Aorta (tissue), 5 donors: ENCODE measurements around the gene PLEKHB1. TPM values are rescaled to one million over a fixed set of nuclear protein-coding genes. Genes with fewer than 3 reads are reported as not detected.

Source experiments
- ATAC-seq: fragments of 200-7000 bp; cut with Tn5 transposase; one replicate; pipeline ENCODE4 v1.9.1; 2022; ENCODE audit warnings: moderate library complexity; ENCODE audit not compliant: low FRiP score
- DNase-seq, 2 donors: peaks; one replicate each; pipeline ENCODE4 v3.0.0-alpha.2; 2020
- H3K27ac ChIP-seq, 2 donors: one replicate each; pipeline ENCODE4 v1.5.1; 2013; ENCODE audit warnings: low read length in 2 of 2, mild to moderate bottlenecking in 2 of 2, moderate library complexity in 2 of 2, control low read depth in 1 of 2, inconsistent platforms in 1 of 2, low read depth in 1 of 2
- H3K27me3 ChIP-seq, 2 donors: one replicate each; pipeline ENCODE4 v1.6.1; 2013; ENCODE audit warnings: control low read depth in 1 of 2, low read length in 1 of 2, mild to moderate bottlenecking in 1 of 2, moderate library complexity in 1 of 2; ENCODE audit not compliant: insufficient read depth in 2 of 2, control insufficient read depth in 1 of 2
- H3K36me3 ChIP-seq, 2 donors: one replicate each; pipeline ENCODE4 v1.6.1; 2013; ENCODE audit warnings: control low read depth in 1 of 2, low read length in 1 of 2, mild to moderate bottlenecking in 1 of 2; ENCODE audit not compliant: insufficient read depth in 2 of 2, control insufficient read depth in 1 of 2
- H3K4me1 ChIP-seq, 2 donors: one replicate each; pipeline ENCODE4 v1.6.1; 2013; ENCODE audit warnings: low read length in 2 of 2, control low read depth in 1 of 2, mild to moderate bottlenecking in 1 of 2, moderate library complexity in 1 of 2; ENCODE audit not compliant: insufficient read depth in 2 of 2, control insufficient read depth in 1 of 2
- H3K4me3 ChIP-seq, 2 donors: one replicate each; pipeline ENCODE4 v1.5.1; 2013; ENCODE audit warnings: low read length in 2 of 2, control low read depth in 1 of 2, mild to moderate bottlenecking in 1 of 2
- H3K9me3 ChIP-seq: one replicate; pipeline ENCODE4 v1.6.1; 2013; ENCODE audit warnings: mild to moderate bottlenecking, low read length; ENCODE audit not compliant: control insufficient read depth
- WGBS, 2 donors: extraction: QIAGEN DNeasy Blood & Tissue Kit; methylation state at CpG; one replicate each; pipeline ENCODE4 v1.1.7; 2013; 5-methylcytosine and 5-hydroxymethylcytosine counted together
- intact Hi-C, 2 donors: fragments of 100-400 bp; cut with DNase I; formaldehyde crosslinking; loops; one replicate each; pipeline versions ENCODE4 v1.14.2 to v1.15.0; 2022
- polyA plus RNA-seq, 2 donors: library from polyadenylated mRNA; stranded (reverse); fragments of 200-250 nt; gene quantifications; one replicate each; pipeline ENCODE4 v1.2.3, GENCODE V29; 2013
- total RNA-seq, 2 donors: library from RNA; stranded (reverse); fragmentation: NEBNext Ultra II Directional; extraction: Animal tissue kit (Norgen Biotek cat#: 25700); gene quantifications; one replicate each; pipeline ENCODE4 v1.2.1, GENCODE V29; 2021
- donor health status: healthy with polysubstance abuse.
- donor health status: Bipolar disorder and iron deficiency.
- donor health status: DM: no; HTN: no; CAD: no.
- donor health status: DM: no; HTN: no; CAD: no.
- donor health status: DM: yes; HTN: yes; CAD: no.

PLEKHB1 gene
- total and polyA plus RNA-seq, 4 donors, result 3.3 to 14.1 (median 7.0) TPM

- Histone ChIP-seq H3K4me1 (no peaks in the 10 kb centered on the region), H3K4me3 (no peak overlapping the region), H3K27me3 (no peaks in the 10 kb centered on the region), H3K27ac (no peak overlapping the region), H3K36me3 (no peaks in the 10 kb centered on the region), H3K9me3 (no peaks in the 10 kb centered on the region)
- 63 to 81% methylated on average over 8 of the region's 8 CpGs for WGBS, 2 donors
- DNase-seq (no peak), ATAC-seq (no peak)
- intact Hi-C loops, result no loop called here
Measured at GRCh38 chr11:73652046-73652730, 5.8 kb downstream of the PLEKHB1 start.

GRCh38 chr11:73652856-73653559 lies 6.6 kb downstream of the PLEKHB1 start:
- no peak overlapping the region for H3K27ac ChIP-seq
- intact Hi-C loops, result no loop called here
- H3K9me3 ChIP-seq, result no peaks in the 10 kb centered on the region
- DNase-seq (no peak), ATAC-seq (no peak)
- no peak overlapping the region for H3K4me3 ChIP-seq
- WGBS, 2 donors, result 95 to 98% methylated on average over 6 of the region's 6 CpGs
- no peaks in the 10 kb centered on the region for H3K4me1 ChIP-seq
- H3K36me3 ChIP-seq, result no peaks in the 10 kb centered on the region
- H3K27me3 ChIP-seq, result no peaks in the 10 kb centered on the region

DNA sequence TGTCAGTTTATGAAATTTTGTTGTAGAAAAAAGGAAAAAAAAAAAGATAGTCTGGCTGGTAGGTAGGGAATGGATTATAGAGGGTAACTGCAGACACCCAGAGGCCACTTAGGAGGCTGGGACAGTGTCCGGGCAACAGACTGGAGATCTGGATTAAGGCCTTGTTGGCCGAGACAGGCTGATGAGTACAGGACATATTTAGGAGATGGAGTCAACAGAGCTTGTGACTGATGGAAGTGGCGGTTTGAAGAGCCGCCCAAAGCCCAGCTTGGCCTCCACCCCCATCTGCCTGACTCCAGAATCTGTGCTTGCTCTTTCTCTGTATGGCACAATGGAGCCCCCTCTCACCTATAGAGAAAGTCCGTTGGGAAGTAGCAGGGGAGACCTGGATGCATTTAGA lies 7.6 kb downstream of the PLEKHB1 start:
- Histone ChIP-seq H3K27me3 (no peaks in the 10 kb centered on the region), H3K9me3 (no peaks in the 10 kb centered on the region), H3K27ac (no peak overlapping the region), H3K4me1 (no peaks in the 10 kb centered on the region), H3K4me3 (no peak overlapping the region), H3K36me3 (no peaks in the 10 kb centered on the region)
- WGBS, 2 donors, result 91 to 93% methylated on average over 5 of the region's 5 CpGs
- ATAC-seq (no peak), DNase-seq (no peak)
- intact Hi-C loops, result no loop called here

- H3K27me3 ChIP-seq, result no peaks in the 10 kb centered on the region
- DNase-seq (no peak), ATAC-seq (no peak)
- intact Hi-C loops, result no loop called here
- no peaks in the 10 kb centered on the region for H3K36me3 ChIP-seq
- 92% methylated on average over 7 of the region's 7 CpGs for WGBS, 2 donors
- no peak overlapping the region for H3K27ac ChIP-seq
- H3K9me3 ChIP-seq, result no peaks in the 10 kb centered on the region
- H3K4me3 ChIP-seq, result no peak overlapping the region
- no peaks in the 10 kb centered on the region for H3K4me1 ChIP-seq
Measured at GRCh38 chr11:73654482-73655021, 8.2 kb downstream of the PLEKHB1 start.

- ATAC-seq (no peak), DNase-seq (no peak)
- Histone ChIP-seq H3K9me3 (no peaks in the 10 kb centered on the region), H3K27me3 (no peaks in the 10 kb centered on the region), H3K4me3 (no peak overlapping the region), H3K36me3 (no peaks in the 10 kb centered on the region), H3K4me1 (no peaks in the 10 kb centered on the region), H3K27ac (no peak overlapping the region)
- intact Hi-C loops, result no loop called here
- WGBS, 2 donors, result 93 to 94% methylated on average over 8 of the region's 8 CpGs
Measured at GRCh38 chr11:73655686-73656085, 9.3 kb downstream of the PLEKHB1 start.

- no peak overlapping the region for H3K27ac ChIP-seq
- H3K4me1 ChIP-seq, result no peaks in the 10 kb centered on the region
- ATAC-seq (no peak), DNase-seq (no peak)
- H3K27me3 ChIP-seq, result no peaks in the 10 kb centered on the region
- H3K9me3 ChIP-seq, result no peaks in the 10 kb centered on the region
- no peak overlapping the region for H3K4me3 ChIP-seq
- intact Hi-C loops, result no loop called here
- WGBS, 2 donors, result 63 to 76% methylated on average over 3 of the region's 3 CpGs
- no peaks in the 10 kb centered on the region for H3K36me3 ChIP-seq
Measured at GRCh38 chr11:73656985-73657384, 10.6 kb downstream of the PLEKHB1 start.

DNA sequence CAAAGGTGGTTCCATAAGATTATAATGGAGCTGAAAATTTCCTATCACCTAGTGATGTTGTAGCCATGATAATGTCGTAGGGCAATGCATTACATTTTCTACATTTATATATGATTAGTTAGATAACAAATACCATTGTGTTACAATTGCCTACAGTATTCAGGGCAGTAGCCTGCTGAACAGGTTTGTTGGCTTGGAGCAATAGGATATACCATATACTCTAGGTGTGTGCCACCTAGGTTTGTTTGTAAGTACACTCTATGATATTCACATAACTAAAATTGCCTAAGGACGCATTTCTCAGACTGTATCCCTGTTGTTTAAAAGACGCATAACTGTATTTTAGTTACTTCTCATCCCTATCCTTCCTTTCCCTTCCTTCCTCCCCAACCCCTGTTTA lies 13.6 kb downstream of the PLEKHB1 start:
- intact Hi-C loops, result loop anchor here (2.0 to 10.0 kb wide), 4 partner anchors 33 to 365 kb away; no protein-coding TSS in a partner anchor
- ATAC-seq, result no peak
- H3K4me3 ChIP-seq, result no peak overlapping the region
- no peaks in the 10 kb centered on the region for H3K4me1 ChIP-seq
- no peaks in the 10 kb centered on the region for H3K9me3 ChIP-seq
- DNase-seq, result no peak
- no peaks in the 10 kb centered on the region for H3K27me3 ChIP-seq
- no peak overlapping the region for H3K27ac ChIP-seq
- no peaks in the 10 kb centered on the region for H3K36me3 ChIP-seq
- 94 to 96% methylated on average over 3 of the region's 3 CpGs for WGBS, 2 donors

DNA sequence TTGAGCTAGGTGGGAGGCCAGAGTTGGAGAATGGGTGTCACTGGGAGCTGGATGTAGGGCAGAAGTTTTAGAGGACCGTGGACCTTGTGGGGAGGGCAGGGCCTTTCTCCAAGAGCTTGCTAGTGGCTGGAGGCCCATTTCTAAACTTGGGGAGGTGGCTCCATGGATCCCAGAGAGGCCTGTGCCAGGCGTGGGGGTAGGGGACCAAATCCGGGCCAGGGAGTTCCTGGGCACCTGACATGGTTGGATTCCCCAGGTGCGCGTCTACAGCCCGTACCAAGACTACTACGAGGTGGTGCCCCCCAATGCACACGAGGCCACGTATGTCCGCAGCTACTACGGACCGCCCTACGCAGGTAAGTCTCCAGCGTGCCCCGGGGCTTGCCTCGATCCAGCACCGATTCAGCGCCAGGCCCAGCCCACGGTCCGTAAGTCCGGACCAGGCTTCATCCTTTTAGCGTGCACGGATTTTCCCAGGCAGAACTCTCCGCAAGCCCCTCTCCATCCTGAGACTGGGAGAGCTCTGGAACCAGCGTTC lies 14.2 kb downstream of the PLEKHB1 start:
- Histone ChIP-seq H3K36me3 (no peaks in the 10 kb centered on the region), H3K4me3 (no peak overlapping the region), H3K27ac (no peak overlapping the region), H3K9me3 (no peaks in the 10 kb centered on the region), H3K27me3 (no peaks in the 10 kb centered on the region), H3K4me1 (no peaks in the 10 kb centered on the region)
- WGBS, 2 donors, result 18 to 23% methylated on average over 25 of the region's 25 CpGs
- ATAC-seq, result peak; percentile 47
- DNase-seq, result no peak
- intact Hi-C loops, result loop anchor here (2.0 to 10.0 kb wide), 4 partner anchors 33 to 366 kb away; no protein-coding TSS in a partner anchor
